NCI-H345 treated with DMSO at 0.1 percent for 48 hours (cell line): Measurements from ENCODE around the gene FBXL13.
"Not testable (repeated sequence)": the region's sequence is repeated elsewhere in the genome, so short reads cannot be mapped to it uniquely, and the experiment has no call there.

Experiments used
- DNase-seq: peaks from one replicate; lab custom pipeline; 2025; ENCODE audit not compliant: unreplicated experiment; lab: John Stamatoyannopoulos, UW

FBXL13 gene

GRCh38 chr7:102902052-102902451 lies 172.5 kb downstream of the FBXL13 start:
- DNase-seq = not testable (repeated sequence)

- no peak for DNase-seq
These were observed 176.1 kb downstream of the FBXL13 start for GRCh38 chr7:102898532-102898859.

DNA sequence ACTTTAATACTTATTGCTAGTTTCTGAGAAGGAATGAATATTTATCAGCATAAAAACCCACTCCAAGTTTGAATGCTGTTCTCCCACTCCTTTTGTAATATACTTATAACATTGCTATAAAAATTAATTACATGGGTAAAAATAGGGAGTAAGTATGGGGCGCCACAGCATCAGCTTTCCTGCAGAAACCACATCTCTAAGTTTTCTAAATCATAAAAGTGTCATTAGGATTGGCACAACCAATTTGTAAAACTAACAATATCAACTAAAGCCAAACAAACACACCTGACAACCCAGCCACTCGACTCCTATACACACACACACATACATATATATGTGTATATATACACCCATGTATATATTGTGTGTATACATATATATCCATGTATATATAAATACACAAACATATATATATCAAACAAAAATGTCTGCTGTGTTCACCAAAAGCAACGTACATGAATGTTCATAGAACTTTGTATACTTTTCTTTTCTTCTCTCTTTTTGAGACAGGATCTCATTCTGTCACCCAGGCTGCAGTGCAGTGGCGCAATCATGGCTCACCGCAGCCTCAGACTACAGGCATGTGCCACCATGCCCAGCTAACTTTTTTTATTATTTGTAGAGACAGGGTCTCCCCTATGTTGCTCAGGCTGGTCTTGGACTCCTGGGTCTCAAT lies 176.6 kb downstream of the FBXL13 start:
- no peak for DNase-seq

- DNase-seq = no peak
These were observed 177.4 kb downstream of the FBXL13 start for GRCh38 chr7:102897211-102897631.

DNA sequence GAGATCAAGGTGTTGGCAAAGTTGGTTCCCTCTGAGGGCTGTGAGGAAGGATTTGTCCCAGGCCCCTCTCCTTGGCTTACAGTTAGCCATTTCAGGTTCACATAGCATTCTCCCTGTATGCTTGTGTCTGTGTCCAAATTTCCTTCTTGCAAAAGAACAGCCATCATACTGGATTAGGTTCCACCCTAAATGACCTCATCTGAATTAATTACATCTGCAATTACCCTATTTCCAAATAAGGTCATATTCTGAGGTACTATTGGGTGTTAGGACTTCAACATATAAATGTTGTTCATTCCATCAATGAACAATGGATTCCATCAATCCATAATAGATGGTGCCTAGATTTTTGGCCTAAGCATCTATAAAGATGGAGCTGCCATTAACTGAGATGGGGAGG lies 178.0 kb downstream of the FBXL13 start:
- DNase-seq = no peak

DNA sequence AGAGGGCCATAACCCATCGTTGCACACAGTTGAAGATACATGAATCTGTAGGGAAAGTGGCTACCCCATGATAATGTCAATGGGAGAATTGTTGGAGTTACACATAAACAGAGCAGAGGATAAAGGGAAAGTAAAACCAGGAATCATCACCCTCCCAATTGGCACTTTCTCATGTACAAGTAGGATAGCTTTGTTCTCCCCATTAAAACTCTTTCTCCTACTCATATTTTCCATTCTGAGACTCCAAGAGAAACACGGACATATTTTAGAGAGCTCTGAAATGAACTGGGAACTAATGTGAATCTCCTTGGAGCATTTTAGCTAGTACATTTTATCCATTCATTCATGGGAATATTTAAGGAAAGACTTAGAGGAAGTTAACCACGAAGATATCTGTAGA lies 179.0 kb downstream of the FBXL13 start:
- no peak for DNase-seq

GRCh38 chr7:102892631-102893278 lies 181.8 kb downstream of the FBXL13 start:
- no peak for DNase-seq

- DNase-seq = no peak
These were observed 182.8 kb downstream of the FBXL13 start for GRCh38 chr7:102891693-102892261.

- no peak for DNase-seq
These were observed 183.5 kb downstream of the FBXL13 start for GRCh38 chr7:102890971-102891692.

GRCh38 chr7:102890292-102890970 lies 184.2 kb downstream of the FBXL13 start:
- DNase-seq = no peak

GRCh38 chr7:102889851-102890250 lies 184.7 kb downstream of the FBXL13 start:
- DNase-seq = no peak

DNA sequence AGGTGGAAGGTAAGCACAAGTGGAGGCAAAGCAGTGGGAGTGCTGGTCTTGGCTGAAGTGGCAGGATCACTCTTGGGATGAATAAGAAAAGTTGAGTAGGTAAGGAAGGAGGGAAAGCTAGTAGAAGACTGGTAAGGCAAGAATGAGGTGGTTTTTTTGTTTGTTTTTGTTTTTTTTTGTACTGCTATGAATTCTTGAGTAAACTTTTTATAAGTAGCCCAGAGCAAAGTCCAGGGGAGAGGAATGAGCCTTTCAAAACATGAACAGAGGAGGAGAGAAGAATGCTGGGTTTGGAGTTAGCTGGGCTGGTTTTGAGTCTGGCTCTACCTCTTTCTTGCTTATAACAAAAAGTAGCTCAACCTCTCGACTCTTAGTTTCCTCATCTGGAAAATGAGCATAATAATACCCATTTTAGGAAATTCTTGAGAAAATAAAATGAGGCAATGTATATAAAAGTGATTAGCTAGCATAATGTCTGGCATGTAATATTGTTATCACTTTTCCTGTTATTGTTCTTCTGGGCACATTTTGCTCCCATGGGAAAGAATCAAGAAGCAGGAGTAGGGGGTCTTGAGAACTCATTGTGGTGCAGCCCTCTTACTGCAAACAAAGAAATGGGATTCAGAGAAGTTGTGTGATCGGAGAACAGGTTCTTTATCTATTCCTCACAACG lies 185.9 kb downstream of the FBXL13 start:
- no peak for DNase-seq

DNA sequence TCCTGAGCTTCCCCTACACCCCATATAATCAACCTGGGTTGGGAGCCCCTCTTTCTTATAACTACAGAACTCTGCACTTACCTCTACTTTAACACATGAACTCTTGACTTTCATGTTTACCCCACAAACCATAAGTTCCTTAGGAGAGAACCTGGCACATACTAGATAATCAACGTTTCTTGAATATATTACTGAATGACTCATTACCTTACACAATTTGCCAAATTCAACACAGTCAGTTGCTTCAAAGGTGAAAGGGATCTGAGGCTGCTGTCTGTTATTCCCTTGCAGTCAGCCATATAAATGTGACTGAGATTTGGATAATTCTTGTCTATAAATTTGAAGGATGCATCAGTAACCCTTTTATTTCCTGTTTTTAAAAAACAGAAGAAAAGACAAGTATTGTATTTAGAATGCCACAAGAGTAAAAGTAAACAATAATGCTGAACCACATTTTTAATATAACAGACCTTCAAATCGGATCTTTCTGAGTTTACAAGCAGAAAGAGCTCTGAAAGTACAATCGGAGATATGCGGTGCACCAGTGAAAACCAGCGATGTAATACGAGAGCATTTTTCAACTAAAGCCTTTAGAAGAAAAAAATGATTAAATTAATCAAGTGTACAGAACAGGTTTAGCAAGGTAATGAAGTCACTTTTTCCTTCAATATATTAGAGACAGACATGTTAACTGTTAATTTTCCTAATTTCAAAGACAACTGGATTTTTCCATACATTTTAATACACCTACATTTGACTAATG lies 191.3 kb downstream of the FBXL13 start:
- no peak for DNase-seq

- no peak for DNase-seq
These were observed 198.8 kb downstream of the FBXL13 start for GRCh38 chr7:102875700-102876295.

DNA sequence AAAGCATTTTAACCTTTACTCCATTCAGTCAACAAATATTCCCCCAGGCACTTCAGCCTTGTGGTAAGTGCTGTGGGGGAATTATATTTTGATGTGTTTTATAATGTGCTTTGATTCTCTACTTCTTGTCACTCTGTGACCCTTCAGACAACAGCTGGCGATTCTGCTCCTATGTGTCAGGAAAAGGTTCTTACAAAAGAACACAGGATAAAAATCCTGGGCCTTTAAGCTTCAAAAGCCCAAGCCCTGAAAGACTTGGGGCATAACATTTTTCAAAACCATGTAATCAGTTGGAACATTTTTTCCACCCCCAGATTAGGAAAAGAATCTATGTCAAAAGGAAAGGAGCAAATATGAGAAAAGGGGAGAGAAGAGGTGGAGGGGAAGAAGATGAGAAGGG lies 199.6 kb downstream of the FBXL13 start:
- DNase-seq = no peak

- no peak for DNase-seq
These were observed 200.3 kb downstream of the FBXL13 start for GRCh38 chr7:102874166-102874829.

DNA sequence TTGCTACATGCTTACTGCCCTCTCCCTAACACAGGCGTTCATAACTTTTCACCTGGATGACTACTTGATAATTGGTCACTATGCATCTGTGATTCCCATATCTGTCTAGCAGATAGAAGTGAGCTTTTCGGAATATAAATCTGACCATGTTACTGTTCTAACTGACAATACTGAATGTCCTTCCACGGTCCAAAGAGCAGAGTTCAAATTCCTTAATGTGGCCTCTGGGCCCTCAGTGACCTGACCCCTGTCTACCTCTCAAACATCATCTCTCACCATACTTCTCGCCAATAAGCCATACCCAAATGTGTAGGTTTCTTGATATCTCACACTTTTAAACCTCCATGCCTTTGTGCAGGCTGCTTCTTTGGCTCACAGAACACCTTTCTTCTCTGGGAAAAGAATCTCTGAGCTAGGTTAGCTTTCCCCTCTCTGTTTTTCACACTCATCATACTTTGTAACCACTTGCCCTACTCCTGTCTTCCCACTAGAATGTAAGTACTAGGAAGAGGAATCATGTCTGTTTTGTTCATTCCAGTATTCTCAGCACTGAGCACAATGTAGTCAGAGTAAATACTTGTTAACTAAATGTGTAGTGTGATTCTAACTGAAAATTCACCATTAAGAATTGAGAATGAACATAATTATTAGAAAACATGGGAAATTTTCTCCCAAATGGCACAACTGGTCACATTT lies 201.0 kb downstream of the FBXL13 start:
- DNase-seq = no peak

- DNase-seq = no peak
These were observed 202.1 kb downstream of the FBXL13 start for GRCh38 chr7:102872460-102872859.

DNA sequence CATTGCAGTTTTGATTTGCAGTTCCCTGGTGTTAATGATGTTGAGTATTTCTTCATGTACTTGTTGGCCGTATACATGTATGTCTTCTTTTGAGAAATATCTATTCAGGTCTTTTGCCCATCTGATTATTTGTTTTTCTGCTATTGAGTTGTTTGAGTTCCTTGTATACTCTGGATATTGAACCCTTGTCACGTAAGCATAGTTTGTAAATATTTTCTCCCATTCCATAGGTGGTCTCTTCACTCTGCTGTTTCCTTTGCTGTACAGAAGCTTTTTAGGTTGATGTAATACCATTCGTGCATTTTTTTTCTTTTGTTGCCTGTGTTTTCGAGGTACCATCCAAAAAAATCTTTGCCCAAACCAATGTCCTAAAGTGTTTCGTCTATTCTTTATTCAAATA lies 205.4 kb downstream of the FBXL13 start:
- DNase-seq = no peak
